ENCODE results near the gene FARP2.
"Not testable (repeated sequence)": the region's sequence is repeated elsewhere in the genome, so short reads cannot be mapped to it uniquely, and the experiment has no call there.

Gene FARP2

DNA sequence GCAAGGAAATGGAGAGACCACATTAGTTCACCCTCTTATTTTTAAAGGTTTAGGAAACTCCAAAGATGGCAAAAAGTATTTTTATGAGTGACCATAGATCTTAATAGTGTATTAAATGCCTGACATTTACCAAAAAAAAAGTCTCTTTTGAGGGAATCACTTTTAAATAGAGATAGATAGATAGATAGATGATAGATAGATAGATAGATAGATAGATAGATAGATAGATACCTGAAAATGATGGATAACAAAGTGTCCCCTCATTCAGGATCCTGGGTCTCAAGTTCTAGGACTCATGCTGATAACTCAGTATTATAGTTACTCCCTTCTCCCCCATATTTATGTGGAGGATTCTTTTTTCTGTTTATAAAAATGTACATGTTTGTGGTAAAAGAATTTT, 52.8 kb downstream of the FARP2 start:
- DNase-seq (ENCODE audit: low read depth) = no peak

DNA sequence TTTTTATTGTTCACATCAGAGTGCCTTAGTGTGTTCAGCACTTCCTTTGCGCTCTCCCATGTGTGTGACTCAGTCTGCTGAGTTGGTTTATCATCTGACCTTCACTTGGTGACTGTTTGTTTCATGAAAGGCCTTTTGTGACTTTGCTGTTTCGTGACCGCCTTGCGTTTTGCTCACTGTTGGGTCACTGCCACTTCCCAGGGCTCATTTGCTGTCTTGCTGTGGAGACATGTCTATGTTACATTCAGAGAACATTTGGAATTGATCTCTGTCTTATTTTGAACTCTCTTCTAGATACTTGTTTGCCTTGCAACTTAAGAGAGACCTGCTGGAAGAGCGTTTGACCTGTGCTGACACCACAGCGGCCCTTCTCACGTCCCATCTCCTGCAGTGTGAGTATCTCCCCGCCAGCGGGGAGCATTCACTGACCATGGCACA, 54.7 kb downstream of the FARP2 start:
- no peak for DNase-seq (ENCODE audit: low read depth)

DNA sequence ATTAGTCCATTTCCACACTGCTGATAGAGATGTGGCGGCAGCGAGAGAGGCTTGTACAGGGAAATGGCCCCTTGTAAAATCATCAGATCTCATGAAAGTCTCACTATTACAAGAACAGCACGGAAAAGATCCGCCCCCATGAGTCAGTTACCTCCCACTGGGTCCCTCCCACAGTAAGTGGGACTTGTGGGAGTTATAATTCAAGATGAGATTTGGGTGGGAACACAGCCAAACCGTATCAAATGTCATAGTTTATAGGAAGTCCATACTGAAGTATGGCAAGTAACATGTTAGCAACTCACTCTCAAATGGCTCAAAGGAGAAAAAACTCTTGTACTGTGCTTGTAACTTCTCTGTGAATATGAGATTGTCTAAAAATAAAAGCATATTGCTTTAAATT, 56.1 kb downstream of the FARP2 start:
- DNase-seq (ENCODE audit: low read depth) = peak; percentile 39

DNA sequence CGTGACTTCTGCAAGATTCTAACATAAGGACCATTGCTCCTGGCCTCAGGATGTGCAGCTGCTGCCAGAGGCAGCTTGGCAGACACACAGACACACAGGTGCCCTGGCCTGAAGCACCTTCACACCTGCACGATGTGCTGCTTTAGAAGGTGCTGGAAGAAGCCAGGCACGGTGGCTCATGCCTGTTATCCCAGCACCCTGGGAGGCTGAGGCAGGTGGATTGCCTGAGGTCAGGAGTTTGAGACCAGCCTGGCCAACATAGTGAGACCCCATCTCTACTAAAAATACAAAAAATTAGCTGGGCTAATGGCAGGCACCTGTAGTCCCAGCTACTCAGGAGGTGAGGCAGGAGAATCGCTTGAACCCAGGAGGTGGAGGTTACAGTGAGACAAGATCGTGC, 57.4 kb downstream of the FARP2 start:
- not testable (repeated sequence) for DNase-seq (ENCODE audit: low read depth)

DNA sequence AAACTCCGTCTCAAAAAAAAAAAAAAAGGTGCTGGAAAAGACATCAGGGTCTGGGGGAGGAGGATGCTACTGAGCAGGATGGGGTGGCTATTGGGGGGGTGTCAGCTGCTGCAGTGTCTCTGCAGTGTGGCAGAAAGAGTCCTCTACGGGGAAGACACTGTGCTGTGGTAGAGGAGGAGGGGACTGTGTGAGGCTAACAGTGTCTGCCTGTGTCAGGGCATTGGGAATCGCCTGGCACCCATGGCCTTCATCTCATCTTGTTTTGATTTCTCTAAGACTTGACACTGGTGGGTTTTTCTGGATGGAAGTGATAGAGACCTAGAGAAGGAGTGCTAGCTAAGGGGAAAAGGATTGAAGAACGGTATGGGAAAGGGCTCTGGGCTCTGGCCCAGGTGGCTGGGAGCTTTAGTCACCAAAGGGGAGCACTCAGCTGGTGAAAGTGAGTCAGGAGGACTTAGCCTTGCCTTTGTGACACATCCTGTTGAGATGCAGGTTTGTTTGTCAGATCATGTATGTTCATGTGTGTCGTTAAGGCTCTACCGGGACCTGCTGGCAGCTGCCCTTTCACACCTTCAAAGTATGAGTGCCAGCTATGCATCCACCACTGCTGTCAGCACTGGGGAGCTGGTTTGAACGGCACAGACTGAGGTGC, 58.0 kb downstream of the FARP2 start:
- DNase-seq (ENCODE audit: low read depth) = no peak

DNA sequence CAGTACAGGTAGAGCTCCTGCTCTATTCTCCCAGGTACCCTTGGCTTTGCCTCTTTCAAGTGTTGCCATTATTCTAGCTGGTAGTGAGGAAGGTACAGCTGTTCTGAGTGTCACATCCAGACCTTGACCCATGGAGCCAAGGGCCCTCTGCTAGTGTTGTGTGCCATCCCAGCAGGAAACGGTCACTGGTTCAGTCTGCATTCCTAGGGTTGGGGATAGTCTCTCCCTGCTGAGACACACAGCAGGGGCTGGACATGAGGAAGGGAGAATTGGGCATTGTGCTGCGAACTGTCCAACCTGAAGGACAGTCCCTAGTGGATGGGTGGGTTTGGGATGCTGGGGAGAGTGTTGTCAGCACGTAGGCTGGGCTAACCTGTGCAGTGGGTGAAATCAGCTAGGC, 59.1 kb downstream of the FARP2 start:
- no peak for DNase-seq (ENCODE audit: low read depth)

DNA sequence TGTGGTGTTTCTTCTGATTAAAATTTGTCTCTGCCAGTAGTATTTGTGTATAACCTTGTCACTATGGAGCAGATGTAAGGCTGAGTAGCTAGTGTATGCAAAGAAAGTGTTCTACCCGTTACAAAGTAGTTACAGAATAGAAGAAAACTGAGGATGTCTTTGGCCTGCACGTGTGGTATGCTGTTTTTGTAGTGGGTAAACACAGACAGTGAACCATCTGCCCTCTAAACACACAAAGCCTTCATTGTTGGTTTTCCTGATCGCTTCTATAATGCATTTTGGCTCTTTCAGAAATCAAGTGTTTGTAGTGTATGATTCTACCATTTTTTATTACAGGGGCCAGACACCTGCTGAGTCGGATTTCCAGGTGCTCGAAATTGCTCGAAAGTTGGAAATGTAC, 61.5 kb downstream of the FARP2 start:
- no peak for DNase-seq (ENCODE audit: low read depth)

DNA sequence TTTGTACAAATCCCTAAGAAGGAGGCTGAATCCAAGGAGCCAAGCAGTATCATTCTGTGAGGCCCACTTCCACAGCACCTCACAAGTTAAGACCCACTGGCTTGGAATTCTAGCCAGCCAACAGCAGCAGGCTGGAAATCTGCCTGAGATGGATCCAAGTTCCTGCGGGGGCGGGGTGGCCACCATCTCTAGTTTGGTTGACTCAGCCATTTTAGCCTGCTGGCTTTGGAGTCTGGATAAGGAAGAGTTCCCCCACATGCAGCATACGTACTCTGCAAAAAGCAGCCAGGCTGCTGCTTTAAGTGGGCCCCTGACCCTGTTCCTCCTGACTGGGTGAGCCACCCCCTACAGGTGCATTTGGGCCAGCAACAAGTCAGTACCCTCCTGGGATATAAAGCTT, 65.2 kb downstream of the FARP2 start:
- no peak for DNase-seq (ENCODE audit: low read depth)

DNA sequence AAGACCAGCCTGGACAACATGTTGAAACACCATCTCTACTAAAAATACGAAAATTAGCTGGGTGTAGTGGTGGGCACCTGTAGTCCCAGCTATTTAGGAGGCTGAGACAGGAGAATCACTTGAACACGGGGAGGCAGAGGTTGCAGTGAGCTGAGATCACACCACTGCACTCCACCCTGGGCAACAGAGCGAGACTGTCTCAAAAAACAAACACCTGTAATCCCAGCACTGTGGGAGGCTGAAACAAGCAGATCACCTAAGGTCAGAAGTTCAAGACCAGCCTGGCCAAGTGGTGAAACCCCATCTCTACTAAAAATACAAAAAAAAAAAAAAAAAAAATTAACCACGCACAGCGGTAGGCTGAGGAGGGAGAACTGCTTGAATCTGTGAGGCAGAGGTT, 65.9 kb downstream of the FARP2 start:
- not testable (repeated sequence) for DNase-seq (ENCODE audit: low read depth)

DNA sequence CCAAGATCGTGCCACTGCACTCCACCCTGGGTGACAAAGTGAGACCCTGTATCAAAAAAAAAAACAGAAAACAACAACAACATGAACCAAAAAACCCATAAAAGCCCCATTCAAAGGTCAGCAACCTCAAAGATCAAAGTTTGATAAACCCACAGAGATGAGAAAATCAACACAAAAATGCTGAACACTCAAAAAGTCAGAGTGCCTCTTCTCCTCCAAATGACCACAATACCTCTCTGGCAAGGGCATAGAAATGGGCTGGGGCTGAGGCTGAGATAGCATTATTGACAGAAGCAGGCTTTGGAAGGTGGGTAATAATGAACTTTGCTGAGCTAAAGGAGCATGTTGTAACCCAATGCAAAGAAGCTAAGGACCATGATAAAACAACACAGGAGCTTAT, 66.3 kb downstream of the FARP2 start:
- DNase-seq (ENCODE audit: low read depth) = no peak

DNA sequence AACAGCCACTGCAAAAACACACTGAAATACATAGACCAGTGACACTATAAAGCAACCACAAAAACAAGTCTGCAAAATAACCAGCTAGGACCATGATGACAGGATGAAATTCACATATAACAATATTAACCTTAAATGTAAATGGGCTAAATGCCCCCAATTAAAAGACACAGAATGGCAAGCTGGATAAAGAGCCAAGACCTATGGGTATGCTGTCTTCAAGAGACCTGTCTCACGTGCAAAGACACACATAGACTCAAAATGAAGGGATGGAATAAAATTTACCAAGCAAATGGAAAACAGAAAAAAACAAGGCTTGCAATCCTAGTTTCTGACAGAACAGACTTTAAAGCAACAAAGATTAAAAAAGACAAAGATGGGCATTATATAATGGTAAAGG, 67.4 kb downstream of the FARP2 start:
- DNase-seq (ENCODE audit: low read depth) = not testable (repeated sequence)

DNA sequence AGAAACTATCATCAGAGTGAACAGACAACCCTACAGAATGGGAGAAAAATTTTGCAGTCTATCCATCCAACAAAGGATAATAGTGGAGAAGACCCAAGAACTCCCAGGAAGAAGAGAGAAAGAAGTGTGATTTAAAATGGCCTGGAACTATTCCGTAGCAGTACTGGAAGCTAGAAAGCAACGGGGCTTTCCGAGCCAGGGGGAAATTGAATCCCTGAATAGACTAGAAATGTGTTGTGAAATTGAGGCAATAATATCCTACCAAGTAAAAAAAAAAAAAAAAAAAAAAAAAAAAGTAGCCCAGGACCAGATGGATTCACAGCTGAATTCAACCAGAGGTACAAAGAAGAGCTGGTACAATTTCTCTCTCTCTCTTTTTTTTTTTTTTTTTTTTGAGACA, 69.3 kb downstream of the FARP2 start:
- DNase-seq (ENCODE audit: low read depth) = no peak

DNA sequence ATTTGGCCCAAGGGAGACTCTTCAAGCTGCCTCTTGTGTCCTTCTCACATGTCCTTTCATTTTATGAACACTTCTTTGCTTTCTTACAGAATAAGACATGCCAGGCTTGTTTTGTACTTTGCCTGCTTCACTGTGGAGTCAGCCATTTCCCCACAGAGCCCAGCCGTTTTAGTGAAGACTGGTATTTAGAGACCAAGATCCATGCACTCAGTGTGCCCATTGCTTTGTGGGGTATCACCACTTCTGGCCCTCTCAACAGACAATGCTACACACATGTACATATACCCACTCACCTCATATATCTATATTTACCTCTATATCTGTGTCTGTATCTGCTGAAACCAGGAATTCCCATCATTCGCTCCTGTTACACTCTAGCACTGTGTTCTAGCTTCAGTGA, 74.1 kb downstream of the FARP2 start:
- no peak for DNase-seq (ENCODE audit: low read depth)

DNA sequence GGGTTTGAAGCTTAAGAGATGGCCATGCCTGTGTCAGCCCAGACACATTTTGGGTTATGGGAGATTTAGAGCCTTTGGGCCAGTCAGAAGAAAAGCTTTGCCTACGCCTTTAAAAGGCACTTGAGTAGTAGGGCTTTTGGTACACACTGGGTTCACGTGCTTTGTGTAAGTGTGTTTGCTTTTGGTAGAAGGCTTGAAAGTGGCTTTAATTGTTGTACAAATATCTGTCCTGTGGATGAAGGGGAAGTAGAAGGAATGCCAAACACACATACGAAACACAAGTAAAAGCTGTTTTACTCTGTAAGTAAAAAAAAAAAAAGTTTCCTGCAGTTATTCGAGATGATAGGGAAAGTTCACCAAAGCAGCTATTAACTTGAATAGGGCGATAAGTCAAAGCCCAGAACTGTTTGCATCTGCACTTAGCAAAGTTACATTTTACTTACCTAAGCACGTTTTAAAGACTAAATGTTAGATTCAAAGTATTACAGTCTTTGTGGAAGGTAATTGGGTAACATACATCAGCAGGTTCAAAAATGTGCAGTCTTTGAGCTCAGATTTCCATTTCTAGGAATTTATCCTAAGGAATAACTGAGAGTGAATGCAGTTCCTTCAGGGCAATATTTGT, 76.9 kb downstream of the FARP2 start:
- no peak for DNase-seq (ENCODE audit: low read depth)

DNA sequence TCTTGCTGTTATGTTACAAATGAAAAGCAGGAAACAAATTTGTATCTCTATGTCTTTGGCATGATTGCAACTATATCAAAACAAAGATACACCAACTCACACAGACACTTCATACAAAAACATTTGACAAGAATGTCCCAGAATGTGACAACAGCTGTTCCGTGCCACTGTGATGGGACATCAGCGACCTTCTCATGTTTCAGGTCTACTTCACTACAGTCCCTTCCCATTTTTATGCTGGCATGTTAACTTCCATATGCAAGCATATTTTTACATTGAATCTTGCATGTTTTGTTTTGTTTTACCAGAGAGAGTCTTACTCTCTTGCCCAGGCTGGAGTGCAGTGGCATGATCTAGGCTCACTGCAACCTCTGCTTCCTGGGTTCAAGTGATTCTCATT, 81.1 kb downstream of the FARP2 start:
- no peak for DNase-seq (ENCODE audit: low read depth)

DNA sequence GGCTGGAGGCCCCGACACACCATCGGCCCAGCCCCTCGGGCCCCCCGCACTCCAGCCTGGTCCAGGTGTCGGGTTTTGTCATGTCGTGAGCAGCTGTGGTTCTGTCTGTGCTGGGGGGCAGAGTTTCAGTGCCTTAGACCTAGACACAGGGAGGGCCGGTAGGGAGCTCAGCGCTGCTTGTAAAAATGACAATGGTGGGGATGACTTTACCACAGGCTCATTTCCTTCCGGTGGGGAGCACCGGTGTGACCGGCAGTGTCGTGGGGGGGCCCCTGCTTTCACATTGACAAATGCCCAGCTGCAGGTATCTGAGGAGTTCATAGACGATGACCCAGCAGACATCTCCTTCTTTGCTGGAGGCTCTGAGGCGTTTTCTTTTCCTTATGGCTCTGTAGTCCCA, 85.4 kb downstream of the FARP2 start:
- DNase-seq (ENCODE audit: low read depth) = no peak

DNA sequence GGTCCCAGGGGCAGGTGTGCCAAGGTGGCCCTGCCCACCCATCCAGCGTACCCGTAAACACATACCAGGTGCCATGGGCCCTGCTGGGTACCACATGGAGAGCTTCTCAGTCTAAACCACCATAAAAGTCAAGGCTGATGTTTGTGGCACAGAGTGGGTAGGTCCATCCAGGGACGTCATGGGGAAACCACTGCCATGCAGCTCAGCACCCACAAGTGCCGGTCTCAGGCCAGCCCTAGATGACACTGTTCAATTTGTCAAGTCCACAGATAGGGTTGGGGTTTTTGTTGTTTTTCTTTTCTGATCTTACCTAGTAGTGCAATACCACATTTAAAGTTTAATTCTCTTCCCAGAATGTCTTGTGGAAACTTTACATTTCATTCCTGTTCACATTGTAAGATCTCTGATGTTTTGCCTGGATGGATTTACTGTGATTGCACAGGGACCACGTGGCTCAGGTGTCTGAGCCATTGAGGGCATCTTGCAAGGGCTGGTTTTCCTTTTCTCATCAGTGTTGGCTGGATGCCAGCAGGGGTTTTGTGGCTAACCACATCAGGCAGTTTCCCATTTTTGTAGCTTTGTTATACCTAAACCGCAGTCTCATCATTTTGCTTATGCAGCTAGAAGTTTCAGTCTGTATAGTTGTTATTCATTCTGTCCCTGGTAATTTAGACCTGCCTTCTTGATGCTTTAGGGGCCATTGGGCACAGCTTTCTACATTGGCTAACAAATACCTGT, 87.6 kb downstream of the FARP2 start:
- DNase-seq (ENCODE audit: low read depth) = peak; percentile 19

DNA sequence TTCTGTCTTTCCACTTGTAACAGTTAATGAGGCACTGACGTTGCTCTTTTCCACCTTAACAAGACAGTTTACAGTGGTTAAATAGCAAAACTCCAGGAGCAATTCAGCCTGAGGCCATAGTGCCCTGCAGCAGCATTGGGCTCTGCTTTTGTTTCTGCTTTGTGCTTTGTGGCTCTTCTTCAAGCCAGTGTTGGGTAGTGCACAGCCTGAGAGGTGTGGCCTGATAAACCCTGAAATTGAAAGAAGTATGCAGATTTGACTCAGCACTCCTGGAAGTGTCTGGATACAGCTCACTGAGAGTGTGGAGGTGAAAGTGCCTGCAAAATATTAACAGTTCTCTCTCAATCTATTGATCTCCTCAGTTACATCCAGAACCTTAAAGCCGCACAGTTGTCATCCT, 89.3 kb downstream of the FARP2 start:
- no peak for DNase-seq (ENCODE audit: low read depth)

DNA sequence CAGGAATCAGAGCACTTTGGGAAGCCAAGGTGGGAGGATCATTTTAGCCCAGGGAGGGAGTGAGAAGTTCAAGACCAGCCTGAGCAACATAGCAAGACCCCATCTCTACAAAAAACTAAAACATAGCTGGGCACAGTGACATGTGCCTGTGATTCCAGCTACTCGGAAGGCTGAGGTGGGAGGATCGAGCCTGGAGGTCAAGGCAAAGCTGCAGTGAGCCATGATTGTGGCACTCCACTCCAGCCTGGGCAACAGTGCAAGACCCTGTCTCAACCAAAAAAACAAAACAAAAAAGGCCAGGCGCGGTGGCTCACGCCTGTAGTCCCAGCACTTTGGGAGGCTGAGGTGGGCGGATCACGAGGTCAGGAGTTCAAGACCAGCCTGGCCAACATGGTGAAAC, 94.0 kb downstream of the FARP2 start:
- not testable (repeated sequence) for DNase-seq (ENCODE audit: low read depth)

DNA sequence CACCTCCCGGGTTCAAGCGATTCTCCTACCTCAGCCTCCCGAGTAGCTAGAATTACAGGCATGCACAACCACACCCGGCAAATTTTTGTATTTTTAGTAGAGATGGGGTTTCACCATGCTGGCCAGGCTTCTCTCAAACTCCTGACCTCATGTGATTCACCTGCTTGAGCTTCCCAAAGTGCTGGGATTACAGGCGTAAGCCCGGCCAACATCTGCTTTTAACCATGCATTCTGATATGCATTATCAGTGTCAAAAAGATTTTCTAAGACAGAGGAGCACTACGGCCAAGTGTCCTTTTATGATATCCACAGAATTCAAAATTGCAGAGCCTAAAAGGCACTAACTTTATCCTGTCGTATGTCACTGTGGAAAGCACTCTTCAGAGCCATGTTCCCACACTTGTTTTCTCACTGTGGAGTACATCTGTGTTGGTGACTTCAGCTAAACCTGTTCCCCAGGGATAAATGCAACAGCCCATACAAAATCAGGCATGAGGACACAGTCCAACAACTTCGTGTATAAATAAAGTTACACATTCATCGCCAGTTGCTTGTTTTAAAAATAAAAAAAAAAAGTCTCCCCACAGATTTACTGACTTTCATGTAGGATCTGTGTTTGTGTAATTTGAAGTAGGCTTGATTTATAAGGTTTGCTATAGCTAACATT, 95.9 kb downstream of the FARP2 start:
- no peak for DNase-seq (ENCODE audit: low read depth)

DNA sequence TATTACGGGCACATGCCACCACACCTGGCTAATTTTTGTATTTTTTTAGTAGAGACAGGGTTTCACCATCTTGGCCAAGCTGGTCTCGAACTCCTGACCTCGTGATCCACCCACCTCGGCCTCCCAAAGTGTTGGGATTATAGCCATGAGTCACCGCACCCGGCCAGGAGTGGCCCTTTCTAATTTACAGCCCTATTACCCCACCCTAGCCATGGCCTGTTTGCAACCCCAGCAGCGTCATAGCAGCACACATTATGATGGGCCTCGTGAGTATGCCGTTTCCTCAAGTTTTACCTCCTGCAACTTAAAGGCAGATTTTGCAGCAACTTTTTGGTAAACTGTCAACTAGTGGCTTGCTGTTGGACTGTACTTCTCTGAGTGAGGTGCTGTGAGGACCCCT, 97.8 kb downstream of the FARP2 start:
- DNase-seq (ENCODE audit: low read depth) = not testable (repeated sequence)

DNA sequence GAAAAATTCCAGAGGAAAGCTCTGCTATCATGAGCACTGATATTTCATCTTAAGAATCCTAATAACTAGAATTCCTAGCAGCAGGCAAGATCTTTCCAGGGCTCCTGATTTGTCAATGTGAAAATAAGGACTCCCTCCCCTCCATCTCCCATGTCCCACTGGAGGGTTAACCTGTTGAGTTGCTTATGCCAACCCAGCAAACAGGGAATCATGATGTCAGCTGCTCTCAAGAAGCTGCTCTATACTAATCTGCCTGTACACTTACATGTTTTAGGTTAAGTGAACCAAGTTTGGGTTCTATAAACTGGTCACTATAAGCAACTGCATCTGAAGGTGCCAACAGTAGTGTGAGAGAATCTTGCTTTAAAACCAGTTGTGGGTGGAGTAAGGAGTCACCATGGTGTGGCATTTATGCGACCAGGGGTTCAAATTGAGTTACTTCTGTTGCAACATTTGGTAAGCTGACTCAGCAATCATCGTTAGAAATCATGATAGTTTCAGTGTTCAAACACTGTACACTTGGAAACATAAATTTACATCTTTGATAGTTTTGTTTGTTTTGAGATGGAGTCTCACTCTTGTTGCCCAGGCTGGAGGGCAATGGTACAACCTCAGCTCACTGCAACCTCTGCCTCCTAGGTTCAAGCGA, 98.9 kb downstream of the FARP2 start:
- DNase-seq (ENCODE audit: low read depth) = no peak
